Activated naive CD4-positive, alpha-beta T cell (primary cell): ENCODE results near the gene BRME1.
"Not testable (repeated sequence)": the region's sequence is repeated elsewhere in the genome, so short reads cannot be mapped to it uniquely, and the experiment has no call there.

Source experiments
- DNase-seq, 4 experiments: peaks; one replicate each; lab custom pipeline; 2025; lab: John Stamatoyannopoulos, UW

The BRME1 gene

GRCh38 chr19:13926715-13927114 lies 20.8 kb upstream of the BRME1 start:
- DNase-seq: no peak

GRCh38 chr19:13926010-13926409 lies 20.1 kb upstream of the BRME1 start:
- DNase-seq: no peak

GRCh38 chr19:13923194-13923987 lies 17.5 kb upstream of the BRME1 start:
- DNase-seq: no peak

GRCh38 chr19:13922118-13922517 lies 16.2 kb upstream of the BRME1 start:
- not testable (repeated sequence) for DNase-seq

GRCh38 chr19:13920940-13921747 lies 15.2 kb upstream of the BRME1 start:
- DNase-seq: no peak

GRCh38 chr19:13920524-13920923 lies 14.6 kb upstream of the BRME1 start:
- DNase-seq: no peak

- no peak for DNase-seq
These were observed 13.0 kb upstream of the BRME1 start for GRCh38 chr19:13918726-13919411.

GRCh38 chr19:13917888-13918406 lies 12.0 kb upstream of the BRME1 start:
- DNase-seq: no peak

- no peak for DNase-seq
These were observed 8.9 kb upstream of the BRME1 start for GRCh38 chr19:13914777-13915176.

- DNase-seq: no peak
These were observed 7.4 kb upstream of the BRME1 start for GRCh38 chr19:13913352-13913751.

- no peak for DNase-seq
These were observed 3.5 kb upstream of the BRME1 start for GRCh38 chr19:13909430-13909829.

GRCh38 chr19:13908674-13909073 lies 2.8 kb upstream of the BRME1 start:
- no peak for DNase-seq

- no peak for DNase-seq
These were observed 993 bp upstream of the BRME1 start for GRCh38 chr19:13906910-13907309.

- DNase-seq: peak in 1 of 4 experiments; percentile 36
These were observed 596 bp upstream of the BRME1 start for GRCh38 chr19:13906521-13906904.

- no peak for DNase-seq
These were observed 2.8 kb downstream of the BRME1 start for GRCh38 chr19:13902993-13903555.

- no peak for DNase-seq
These were observed 5.9 kb downstream of the BRME1 start for GRCh38 chr19:13899912-13900584.

- DNase-seq: no peak
These were observed 6.5 kb downstream of the BRME1 start for GRCh38 chr19:13899393-13899792.

GRCh38 chr19:13896227-13896626 lies 9.7 kb downstream of the BRME1 start:
- no peak for DNase-seq

GRCh38 chr19:13894552-13894951 lies 11.4 kb downstream of the BRME1 start:
- no peak for DNase-seq

GRCh38 chr19:13892870-13893269 lies 13.0 kb downstream of the BRME1 start:
- DNase-seq: no peak

GRCh38 chr19:13890136-13890535 lies 15.8 kb downstream of the BRME1 start:
- DNase-seq: no peak

GRCh38 chr19:13888281-13888680 lies 17.6 kb downstream of the BRME1 start:
- DNase-seq: no peak
